ENCODE measurements around the gene SMAD3.
"Not testable (repeated sequence)": the region's sequence is repeated elsewhere in the genome, so short reads cannot be mapped to it uniquely, and the experiment has no call there.

SMAD3 gene

GRCh38 chr15:67026610-67026967, 38.8 kb upstream of the SMAD3 start:
- no peak overlapping the region for H3K4me2 ChIP-seq (ENCODE audit: insufficient read depth, low read length)
- no peaks in the 10 kb centered on the region for H3K79me2 ChIP-seq (ENCODE audit: insufficient read depth, low read length)
- H3K36me3 ChIP-seq (ENCODE audit: insufficient read depth, low read length), result no peaks in the 10 kb centered on the region
- TF ChIP-seq CTCF (IDR thresholded peaks at IDR 0.05; ENCODE audit: borderline replicate concordance, extremely low read depth, low read length, poor library complexity, severe bottlenecking) (no peak), EZH2 (IDR thresholded peaks at IDR 0.05; ENCODE audit: borderline replicate concordance, low read depth, low read length, severe bottlenecking) (no peak)
- no peaks in the 10 kb centered on the region for H3K4me1 ChIP-seq (ENCODE audit: insufficient read depth, low read length)
- no peaks in the 10 kb centered on the region for H3K9me3 ChIP-seq (ENCODE audit: insufficient read depth, low read length, severe bottlenecking)
- H3K9ac ChIP-seq (ENCODE audit: low read depth, low read length), result no peak overlapping the region
- H3K4me3 ChIP-seq (ENCODE audit: low read depth in 1 of 2, low read length in 2 of 2), result no peak overlapping the region
- ATAC-seq (ENCODE audit: insufficient read depth, low read depth) (no peak), DNase-seq (no peak)
- no peak overlapping the region for H3K27ac ChIP-seq (ENCODE audit: low read length)
- no peak overlapping the region for H2AFZ ChIP-seq (ENCODE audit: low read depth, low read length)
- H4K20me1 ChIP-seq (ENCODE audit: insufficient read depth, low read length), result no peaks in the 10 kb centered on the region
- no peaks in the 10 kb centered on the region for H3K27me3 ChIP-seq (ENCODE audit: insufficient read depth, low read length, poor library complexity)

GRCh38 chr15:67028440-67028839, 37.0 kb upstream of the SMAD3 start:
- H3K9ac ChIP-seq (ENCODE audit: low read depth, low read length); H3K27me3 ChIP-seq (ENCODE audit: insufficient read depth, low read length, poor library complexity); DNase-seq; H3K4me3 ChIP-seq (ENCODE audit: low read depth in 1 of 2, low read length in 2 of 2); H3K79me2 ChIP-seq (ENCODE audit: insufficient read depth, low read length); H3K4me1 ChIP-seq (ENCODE audit: insufficient read depth, low read length); H2AFZ ChIP-seq (ENCODE audit: low read depth, low read length); H3K27ac ChIP-seq (ENCODE audit: low read length); ATAC-seq (ENCODE audit: insufficient read depth, low read depth); H4K20me1 ChIP-seq (ENCODE audit: insufficient read depth, low read length); H3K36me3 ChIP-seq (ENCODE audit: insufficient read depth, low read length); H3K9me3 ChIP-seq (ENCODE audit: insufficient read depth, low read length, severe bottlenecking); H3K4me2 ChIP-seq (ENCODE audit: insufficient read depth, low read length): not testable (repeated sequence)

- TF ChIP-seq EZH2 (IDR thresholded peaks at IDR 0.05; ENCODE audit: borderline replicate concordance, low read depth, low read length, severe bottlenecking) (no peak), CTCF (IDR thresholded peaks at IDR 0.05; ENCODE audit: borderline replicate concordance, extremely low read depth, low read length, poor library complexity, severe bottlenecking) (no peak)
- Histone ChIP-seq H2AFZ (ENCODE audit: low read depth, low read length) (no peak overlapping the region), H3K27ac (ENCODE audit: low read length) (no peak overlapping the region), H3K79me2 (ENCODE audit: insufficient read depth, low read length) (no peaks in the 10 kb centered on the region), H3K4me3 (ENCODE audit: low read depth in 1 of 2, low read length in 2 of 2) (no peak overlapping the region), H3K36me3 (ENCODE audit: insufficient read depth, low read length) (no peaks in the 10 kb centered on the region), H3K4me2 (ENCODE audit: insufficient read depth, low read length) (no peak overlapping the region), H3K27me3 (ENCODE audit: insufficient read depth, low read length, poor library complexity) (peaks cover 6% of the 10 kb centered on the region), H3K4me1 (ENCODE audit: insufficient read depth, low read length) (no peaks in the 10 kb centered on the region), H4K20me1 (ENCODE audit: insufficient read depth, low read length) (no peaks in the 10 kb centered on the region), H3K9ac (ENCODE audit: low read depth, low read length) (no peak overlapping the region), H3K9me3 (ENCODE audit: insufficient read depth, low read length, severe bottlenecking) (no peaks in the 10 kb centered on the region)
- ATAC-seq (ENCODE audit: insufficient read depth, low read depth) (no peak), DNase-seq (no peak)
Observed at GRCh38 chr15:67030036-67030762, 35.2 kb upstream of the SMAD3 start.

GRCh38 chr15:67031331-67031730, 34.1 kb upstream of the SMAD3 start:
- TF ChIP-seq CTCF (IDR thresholded peaks at IDR 0.05; ENCODE audit: borderline replicate concordance, extremely low read depth, low read length, poor library complexity, severe bottlenecking) (no peak), EZH2 (IDR thresholded peaks at IDR 0.05; ENCODE audit: borderline replicate concordance, low read depth, low read length, severe bottlenecking) (no peak)
- Histone ChIP-seq H3K9ac (ENCODE audit: low read depth, low read length) (no peak overlapping the region), H3K4me3 (ENCODE audit: low read depth in 1 of 2, low read length in 2 of 2) (no peak overlapping the region), H3K4me2 (ENCODE audit: insufficient read depth, low read length) (no peak overlapping the region), H3K4me1 (ENCODE audit: insufficient read depth, low read length) (no peaks in the 10 kb centered on the region), H4K20me1 (ENCODE audit: insufficient read depth, low read length) (no peaks in the 10 kb centered on the region), H3K9me3 (ENCODE audit: insufficient read depth, low read length, severe bottlenecking) (no peaks in the 10 kb centered on the region), H3K79me2 (ENCODE audit: insufficient read depth, low read length) (no peaks in the 10 kb centered on the region), H3K27me3 (ENCODE audit: insufficient read depth, low read length, poor library complexity) (peaks cover 6% of the 10 kb centered on the region), H3K27ac (ENCODE audit: low read length) (no peak overlapping the region), H2AFZ (ENCODE audit: low read depth, low read length) (no peak overlapping the region), H3K36me3 (ENCODE audit: insufficient read depth, low read length) (no peaks in the 10 kb centered on the region)
- DNase-seq, result no peak
- ATAC-seq (ENCODE audit: insufficient read depth, low read depth), result no peak
